ENCODE data around the gene PIGV. TPM values are rescaled to one million over a fixed set of nuclear protein-coding genes. Genes with fewer than 3 reads are reported as not detected.

The PIGV gene
- total RNA-seq, 2 experiments from 2014 or later, result 10.3 to 18.0 TPM

- no peak for TF ChIP-seq EZH2phosphoT487 (IDR thresholded peaks at IDR 0.05; ENCODE audit: borderline replicate concordance, low read depth, low read length)
- TSS peak; percentile 7 for BruUV-seq (replicated peaks)
- intact Hi-C loops (cut with micrococcal nuclease; ENCODE audit: unreplicated experiment), result no loop called here
- Histone ChIP-seq H3K4me2 (ENCODE audit: low read length) (no peak overlapping the region), H3K4me1 (ENCODE audit: insufficient read depth, low read length, poor library complexity, severe bottlenecking) (peaks cover 61% of the 10 kb centered on the region), H3K9me2 (ENCODE audit: insufficient read depth, low read length) (no peaks in the 10 kb centered on the region), H3K4me3 (ENCODE audit: low read depth, low read length, poor library complexity, severe bottlenecking) (no peak overlapping the region), H3K9me3 (ENCODE audit: low read length) (no peaks in the 10 kb centered on the region), H4K20me1 (ENCODE audit: insufficient read depth, low read length) (no peaks in the 10 kb centered on the region), H3K79me2 (ENCODE audit: insufficient read depth, low read depth, low read length) (peaks cover 34% of the 10 kb centered on the region; the same call in 1 of the 2 replicates), H3K36me3 (ENCODE audit: insufficient read depth, low read length) (peaks cover 87% of the 10 kb centered on the region), H3K27ac (ENCODE audit: low read depth, low read length, poor library complexity, severe bottlenecking) (peak overlapping the region; percentile 51), H2AFZ (ENCODE audit: low read length) (no peak overlapping the region)
- CTCF ChIA-PET (ENCODE audit: unreplicated experiment), result no interaction called here
- DNase-seq (ENCODE audit: low spot score), result no peak
- POLR2A ChIA-PET, result interaction anchor here (0.7 to 1.5 kb wide), 4 partner anchors 11 to 262 kb away, joined by 3 to 5 read pairs (median 4); no protein-coding TSS in a partner anchor
Observed at GRCh38 chr1:26740023-26740634, 47.6 kb upstream of the PIGV start.

DNA sequence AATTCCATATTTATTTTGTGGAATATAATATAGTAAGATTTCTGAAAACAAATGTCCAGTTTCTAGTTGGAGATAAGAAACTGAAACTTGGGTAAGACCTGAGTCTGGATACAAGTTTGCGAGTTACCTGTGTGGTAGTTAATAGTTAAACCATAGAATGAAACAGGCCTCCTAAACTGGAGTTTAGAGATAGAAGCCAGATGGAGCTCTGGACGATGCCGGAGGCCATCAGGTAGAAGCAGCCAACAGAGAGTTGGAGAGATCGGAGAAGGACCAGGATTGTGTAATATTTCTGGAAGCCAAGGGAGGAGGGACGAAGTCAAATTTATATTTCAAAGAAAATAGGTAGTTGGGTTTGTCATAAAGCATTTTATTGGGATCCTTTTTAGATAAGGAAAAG lies 46.8 kb upstream of the PIGV start:
- no peaks in the 10 kb centered on the region for H3K9me2 ChIP-seq (ENCODE audit: insufficient read depth, low read length)
- peaks cover 65% of the 10 kb centered on the region for H3K4me1 ChIP-seq (ENCODE audit: insufficient read depth, low read length, poor library complexity, severe bottlenecking)
- DNase-seq (ENCODE audit: low spot score), result no peak
- no peak overlapping the region for H3K4me3 ChIP-seq (ENCODE audit: low read depth, low read length, poor library complexity, severe bottlenecking)
- H3K79me2 ChIP-seq (ENCODE audit: insufficient read depth, low read depth, low read length), result peaks cover 42% of the 10 kb centered on the region; the same call in 1 of the 2 replicates
- intact Hi-C loops (cut with micrococcal nuclease; ENCODE audit: unreplicated experiment), result no loop called here
- TF ChIP-seq CTCF (conservative IDR thresholded peaks at IDR 0.05; ENCODE audit: low read length) (no peak), EZH2phosphoT487 (IDR thresholded peaks at IDR 0.05; ENCODE audit: borderline replicate concordance, low read depth, low read length) (no peak)
- no peak overlapping the region for H3K4me2 ChIP-seq (ENCODE audit: low read length)
- H2AFZ ChIP-seq (ENCODE audit: low read length), result no peak overlapping the region
- no peaks in the 10 kb centered on the region for H4K20me1 ChIP-seq (ENCODE audit: insufficient read depth, low read length)
- ChIA-PET CTCF (ENCODE audit: unreplicated experiment) (interaction anchor here (1.5 kb wide), 1 partner anchor 13 kb away, joined by 3 read pairs; no protein-coding TSS in a partner anchor), POLR2A (interaction anchor here (0.7 to 0.9 kb wide), 2 partner anchors 13 to 1495 kb away, joined by 3 to 5 read pairs; partner anchors contain the start of gene ATP5IF1)
- no peak overlapping the region for H3K27ac ChIP-seq (ENCODE audit: low read depth, low read length, poor library complexity, severe bottlenecking)
- no TSS peak for BruUV-seq (replicated peaks)
- peaks cover 87% of the 10 kb centered on the region for H3K36me3 ChIP-seq (ENCODE audit: insufficient read depth, low read length)
- no peaks in the 10 kb centered on the region for H3K9me3 ChIP-seq (ENCODE audit: low read length)

DNA sequence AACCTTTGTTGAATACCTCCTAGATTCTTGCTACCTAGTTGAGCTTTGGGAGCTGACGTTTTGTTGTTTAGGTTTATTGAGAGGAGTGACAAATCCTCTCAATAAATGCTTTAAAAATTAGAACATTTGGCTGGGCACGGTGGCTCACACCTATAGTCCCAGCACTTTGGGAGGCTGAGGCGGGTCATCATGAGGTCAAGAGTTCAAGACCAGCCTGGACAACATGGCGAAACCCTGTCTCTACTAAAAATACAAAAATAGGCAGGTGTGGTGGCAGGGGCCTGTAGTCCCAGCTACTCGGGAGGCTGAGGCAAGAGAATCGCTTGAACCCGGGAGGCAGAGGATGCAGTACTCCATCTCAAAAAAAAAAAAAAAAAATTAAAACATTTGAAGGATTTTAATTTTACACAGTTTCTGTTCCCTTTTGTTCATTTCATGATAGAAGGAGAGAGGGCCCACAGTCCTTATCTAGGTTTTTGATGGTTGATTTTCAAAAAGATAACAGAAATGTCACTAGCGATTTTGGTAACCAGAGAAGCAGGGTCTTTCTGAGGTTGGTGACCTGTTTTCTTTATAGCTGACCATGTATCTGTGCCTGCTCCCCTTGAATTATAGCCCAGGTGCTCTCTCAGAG lies 44.2 kb upstream of the PIGV start:
- peak overlapping the region; percentile 61 for H3K4me3 ChIP-seq (ENCODE audit: low read depth, low read length, poor library complexity, severe bottlenecking)
- TF ChIP-seq CTCF (conservative IDR thresholded peaks at IDR 0.05; ENCODE audit: low read length), result no peak
- no peak for TF ChIP-seq EZH2phosphoT487 (IDR thresholded peaks at IDR 0.05; ENCODE audit: borderline replicate concordance, low read depth, low read length)
- no peaks in the 10 kb centered on the region for H4K20me1 ChIP-seq (ENCODE audit: insufficient read depth, low read length)
- peak overlapping the region; percentile 81 for H3K4me2 ChIP-seq (ENCODE audit: low read length)
- POLR2A ChIA-PET, result interaction anchor here (0.6 to 4.2 kb wide), 9 partner anchors 15 to 1915 kb away, joined by 3 to 24 read pairs (median 4); no protein-coding TSS in a partner anchor
- peaks cover 66% of the 10 kb centered on the region; the same call in 1 of the 2 replicates for H3K79me2 ChIP-seq (ENCODE audit: insufficient read depth, low read depth, low read length)
- no peaks in the 10 kb centered on the region for H3K9me2 ChIP-seq (ENCODE audit: insufficient read depth, low read length)
- no peak for DNase-seq (ENCODE audit: low spot score)
- BruUV-seq (replicated peaks), result no TSS peak
- intact Hi-C loops (cut with micrococcal nuclease; ENCODE audit: unreplicated experiment), result loop anchor here (1.0 to 2.0 kb wide), 2 partner anchors 44 to 51 kb away; partner anchors contain the start of gene PIGV
- H2AFZ ChIP-seq (ENCODE audit: low read length), result no peak overlapping the region
- peak overlapping the region; percentile 96 for H3K27ac ChIP-seq (ENCODE audit: low read depth, low read length, poor library complexity, severe bottlenecking)
- H3K36me3 ChIP-seq (ENCODE audit: insufficient read depth, low read length), result peaks cover 90% of the 10 kb centered on the region
- H3K9me3 ChIP-seq (ENCODE audit: low read length), result no peaks in the 10 kb centered on the region
- peaks cover 65% of the 10 kb centered on the region for H3K4me1 ChIP-seq (ENCODE audit: insufficient read depth, low read length, poor library complexity, severe bottlenecking)
- CTCF ChIA-PET (ENCODE audit: unreplicated experiment), result interaction anchor here (1.6 kb wide), 1 partner anchor 45 kb away, joined by 5 read pairs; the partner anchor contains the start of gene PIGV
